Right lobe of liver (tissue), 6 donors: Measurements from ENCODE around the gene CDKL1. TPM values are rescaled to one million over a fixed set of nuclear protein-coding genes. Genes with fewer than 3 reads are reported as not detected.

Experiments used
- ATAC-seq, 4 donors: fragments of 200-7000 bp; cut with Tn5 transposase; one replicate each; pipeline ENCODE4 v1.9.1; 2020; ENCODE audit warnings: mild to moderate bottlenecking in 4 of 4, moderate library complexity in 4 of 4
- DNase-seq, 3 donors: peaks; one replicate each; pipeline ENCODE4 v3.0.0-alpha.2; 2020
- H3K27ac ChIP-seq, 3 donors: fragments of 200-600 bp; one replicate each; pipeline ENCODE4 v1.8.0; 2022
- H3K27me3 ChIP-seq, 2 donors: fragments of 200-600 bp; one replicate each; pipeline ENCODE4 v1.8.0; 2022
- H3K36me3 ChIP-seq, 4 donors: fragments of 200-600 bp; sonication (generic) in 1 of 4; one replicate each; pipeline versions ENCODE4 v1.5.1 to v1.8.0; 2017 to 2022; ENCODE audit warnings: control low read depth in 1 of 4
- H3K4me1 ChIP-seq, 4 donors: fragments of 200-600 bp; sonication (generic) in 1 of 4; one replicate each; pipeline versions ENCODE4 v1.5.1 to v1.8.0; 2017 to 2022; ENCODE audit warnings: control low read depth in 1 of 4
- H3K4me3 ChIP-seq, 3 donors: fragments of 200-600 bp; one replicate each; pipeline ENCODE4 v1.8.0; 2022
- H3K9me3 ChIP-seq, 4 donors: fragments of 200-600 bp; sonication (generic) in 1 of 4; one replicate each; pipeline versions ENCODE4 v1.5.1 to v1.8.0; 2017 to 2022; ENCODE audit warnings: control low read depth in 1 of 4
- POLR2A ChIP-seq: fragments of 450-650 bp; IDR thresholded peaks from one replicate; pipeline ENCODE4 v1.6.1; 2017; ENCODE audit warnings: antibody characterized with exemption, mild to moderate bottlenecking
- WGBS: methylation state at CpG from one replicate; pipeline ENCODE4 v1.1.6; 2018; ENCODE audit warnings: low coverage, low lambda C conversion rate; ENCODE audit not compliant: insufficient coverage; ENCODE audit errors: missing lambda C conversion rate; 5-methylcytosine and 5-hydroxymethylcytosine counted together
- intact Hi-C, 2 donors: fragments of 100-400 bp; cut with DNase I; formaldehyde crosslinking; loops; one replicate each; pipeline versions ENCODE4 v1.11.2 to v1.14.1; 2022
- total RNA-seq, 6 experiments: library from RNA; depleted of rRNA in 2 of 6; stranded (reverse); fragments of >200 nt in 2 of 6; fragmentation: NEBNext Ultra II Directional in 3 of 6; extraction: Animal tissue kit (Norgen Biotek cat#: 25700) in 3 of 6; gene quantifications; one replicate each; pipeline versions ENCODE4 v1.1.0 to v1.2.4, GENCODE V29; 2016 to 2023
- TF ChIP-seq, protein P1 (sequence below), 4 donors: fragments of 200-600 bp in 3 of 4; fragments of 450-650 bp in 1 of 4; IDR thresholded peaks; one replicate each; pipeline versions ENCODE4 v1.5.1 to v1.8.0; 2016 to 2022; ENCODE audit warnings: antibody characterized with exemption in 4 of 4, mild to moderate bottlenecking in 2 of 4
- donor health status: DM: no; HTN: yes; CAD: no.
- donor health status: DM: no; HTN: no; CAD: no.
- donor health status: DM: no; HTN: no; CAD: no.
- donor health status: DM: no; HTN: yes; CAD: no.
- donor health status: DM: no; HTN: yes; CAD: no.

CDKL1 gene
- total RNA-seq, 6 experiments from 2014 or later: 1.1 to 4.5 (median 2.8) TPM

DNA sequence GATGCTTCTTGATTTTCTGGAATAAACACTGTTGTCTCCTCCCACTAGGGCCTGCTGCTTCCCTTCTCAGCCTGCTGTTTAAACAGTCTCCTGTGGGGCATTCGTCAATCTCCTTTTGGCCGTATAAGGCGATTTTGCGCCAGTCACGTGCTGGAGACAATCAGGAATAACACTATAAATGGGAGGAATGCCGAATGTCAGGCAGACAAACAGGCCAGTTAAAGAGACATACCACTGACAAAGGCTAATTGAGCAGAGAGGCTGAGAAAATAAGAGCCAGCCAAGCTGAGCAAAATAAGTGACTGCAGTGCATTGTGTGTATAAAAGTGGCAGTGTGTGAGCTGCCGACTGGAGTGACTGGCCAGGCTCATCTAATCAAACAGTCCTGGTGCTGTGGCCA is 61.3 kb downstream of the CDKL1 start:
- intact Hi-C loops: no loop called here
- Histone ChIP-seq H3K9me3 (no peaks in the 10 kb centered on the region), H3K36me3 (no peaks in the 10 kb centered on the region), H3K4me1 (peaks cover 0 to 8% (median 0%) of the 10 kb centered on the region in 4 donors), H3K27ac (peak overlapping the region in 2 of 3 donors; percentile 3 to 69), H3K27me3 (no peaks in the 10 kb centered on the region), H3K4me3 (no peak overlapping the region)
- TF ChIP-seq POLR2A: no peak
- TF ChIP-seq, protein P1, sequence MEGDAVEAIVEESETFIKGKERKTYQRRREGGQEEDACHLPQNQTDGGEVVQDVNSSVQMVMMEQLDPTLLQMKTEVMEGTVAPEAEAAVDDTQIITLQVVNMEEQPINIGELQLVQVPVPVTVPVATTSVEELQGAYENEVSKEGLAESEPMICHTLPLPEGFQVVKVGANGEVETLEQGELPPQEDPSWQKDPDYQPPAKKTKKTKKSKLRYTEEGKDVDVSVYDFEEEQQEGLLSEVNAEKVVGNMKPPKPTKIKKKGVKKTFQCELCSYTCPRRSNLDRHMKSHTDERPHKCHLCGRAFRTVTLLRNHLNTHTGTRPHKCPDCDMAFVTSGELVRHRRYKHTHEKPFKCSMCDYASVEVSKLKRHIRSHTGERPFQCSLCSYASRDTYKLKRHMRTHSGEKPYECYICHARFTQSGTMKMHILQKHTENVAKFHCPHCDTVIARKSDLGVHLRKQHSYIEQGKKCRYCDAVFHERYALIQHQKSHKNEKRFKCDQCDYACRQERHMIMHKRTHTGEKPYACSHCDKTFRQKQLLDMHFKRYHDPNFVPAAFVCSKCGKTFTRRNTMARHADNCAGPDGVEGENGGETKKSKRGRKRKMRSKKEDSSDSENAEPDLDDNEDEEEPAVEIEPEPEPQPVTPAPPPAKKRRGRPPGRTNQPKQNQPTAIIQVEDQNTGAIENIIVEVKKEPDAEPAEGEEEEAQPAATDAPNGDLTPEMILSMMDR (IDR thresholded peaks at IDR 0.05): no peak
- ATAC-seq: peak; percentile 56 to 84 (median 66)
- 41% methylated on average over 7 of the region's 7 CpGs for WGBS
- DNase-seq: peak in 1 of 3 donors; percentile 63

DNA sequence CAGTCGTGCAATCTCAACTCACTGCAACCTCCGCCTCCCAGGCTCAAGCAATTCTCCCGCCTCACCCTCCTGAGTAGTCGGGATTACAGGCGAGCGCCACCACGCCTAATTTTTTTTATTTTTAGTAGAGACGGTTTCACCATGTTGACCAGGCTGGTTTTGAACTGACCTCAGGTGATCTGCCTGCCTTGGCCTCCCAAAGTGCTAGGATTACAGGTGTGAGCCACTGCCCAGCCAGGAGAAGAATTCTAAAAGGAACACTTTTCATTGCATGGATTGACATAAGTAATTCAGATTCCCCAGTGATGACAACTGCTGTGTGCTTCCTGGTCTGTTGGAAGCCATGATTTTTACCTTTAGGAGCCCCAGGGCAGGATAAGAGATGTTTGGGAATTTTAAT is 62.5 kb downstream of the CDKL1 start:
- 94% methylated on average over 8 of the region's 8 CpGs for WGBS
- TF ChIP-seq, protein P1 (IDR thresholded peaks at IDR 0.05): no peak
- no peak for TF ChIP-seq POLR2A
- intact Hi-C loops: no loop called here
- H3K36me3 ChIP-seq: no peaks in the 10 kb centered on the region
- no peak overlapping the region for H3K27ac ChIP-seq
- no peak for DNase-seq
- no peak for ATAC-seq
- H3K27me3 ChIP-seq: no peaks in the 10 kb centered on the region
- H3K9me3 ChIP-seq: no peaks in the 10 kb centered on the region
- H3K4me3 ChIP-seq: no peak overlapping the region
- H3K4me1 ChIP-seq: peaks cover 0 to 8% (median 0%) of the 10 kb centered on the region in 4 donors

DNA sequence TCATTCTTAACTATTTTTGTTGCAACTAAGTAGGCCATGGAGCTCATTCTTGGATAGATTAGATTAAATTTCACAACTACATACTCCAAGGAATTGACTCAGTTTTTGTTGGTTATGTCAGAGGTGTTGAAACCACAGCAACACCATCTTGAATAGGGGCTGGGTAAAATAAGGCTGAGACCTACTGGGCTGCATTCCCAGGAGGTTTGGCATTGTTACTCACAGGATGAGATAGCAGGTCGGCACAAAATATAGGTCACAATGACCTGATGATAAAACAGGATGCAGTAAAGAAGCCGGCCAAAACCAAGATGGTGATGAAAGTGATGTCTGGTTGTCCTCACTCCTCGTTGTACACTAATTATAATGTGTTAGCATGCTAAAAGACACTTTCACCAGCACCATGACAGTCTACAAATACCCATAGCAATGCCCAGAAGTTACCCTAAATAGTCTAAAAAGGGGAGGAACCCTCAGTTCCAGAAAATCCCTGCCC is 63.6 kb downstream of the CDKL1 start:
- H3K4me3 ChIP-seq: no peak overlapping the region
- TF ChIP-seq POLR2A: no peak
- TF ChIP-seq, protein P1 (IDR thresholded peaks at IDR 0.05): no peak
- H3K9me3 ChIP-seq: no peaks in the 10 kb centered on the region
- no peaks in the 10 kb centered on the region for H3K36me3 ChIP-seq
- DNase-seq (no peak), ATAC-seq (peak in 1 of 4 donors; percentile 33)
- intact Hi-C loops: no loop called here
- no peaks in the 10 kb centered on the region for H3K27me3 ChIP-seq
- no peak overlapping the region for H3K27ac ChIP-seq
- peaks cover 0 to 8% (median 0%) of the 10 kb centered on the region in 4 donors for H3K4me1 ChIP-seq
- 42% methylated on average over 3 of the region's 3 CpGs for WGBS

DNA sequence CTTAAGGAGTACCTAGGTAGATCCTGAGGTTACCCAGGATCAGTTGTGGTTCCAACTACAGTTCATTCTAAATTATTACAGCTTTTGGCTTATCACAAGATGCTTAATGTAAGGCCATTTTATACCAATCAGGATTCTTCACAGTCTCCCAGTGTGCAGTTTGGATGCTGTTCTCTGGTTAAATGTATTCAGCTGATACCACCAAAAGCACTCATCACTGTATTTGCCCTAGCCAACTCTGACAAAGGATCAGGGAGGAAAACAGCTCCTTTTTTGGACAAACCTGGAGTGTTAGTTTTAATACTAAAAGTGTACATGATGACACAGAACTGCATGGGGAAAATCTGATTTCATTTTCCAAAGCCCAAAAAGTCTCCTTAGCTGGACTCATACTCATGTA is 65.1 kb downstream of the CDKL1 start:
- intact Hi-C loops: no loop called here
- no peaks in the 10 kb centered on the region for H3K9me3 ChIP-seq
- TF ChIP-seq, protein P1 (IDR thresholded peaks at IDR 0.05): no peak
- no peak for TF ChIP-seq POLR2A
- H3K27me3 ChIP-seq: no peaks in the 10 kb centered on the region
- H3K27ac ChIP-seq: no peak overlapping the region
- H3K36me3 ChIP-seq: peaks cover 0 to 2% (median under 1%) of the 10 kb centered on the region in 4 donors
- no peak for ATAC-seq
- H3K4me1 ChIP-seq: peaks cover 0 to 8% (median 0%) of the 10 kb centered on the region in 4 donors
- no peak for DNase-seq
- H3K4me3 ChIP-seq: no peak overlapping the region
